Neural cell (in vitro differentiated cells): ENCODE data around the gene POLA2. TPM values are rescaled to one million over a fixed set of nuclear protein-coding genes. Genes with fewer than 3 reads are reported as not detected.

Experiments used
- H2AFZ ChIP-seq: fragments of 200-600, 300-800 bp; sonication (generic), shearing (Covaris generic); 2 replicates; pipeline ENCODE4 v1.6.0; 2014; ENCODE audit warnings: low read depth, mild to moderate bottlenecking, antibody characterized with exemption, low read length, moderate library complexity
- H3F3A ChIP-seq: fragments of 200-600 bp; shearing (Covaris generic); 2 replicates; pipeline ENCODE4 v1.6.1; 2016; ENCODE audit warnings: mild to moderate bottlenecking, moderate library complexity, mixed read lengths, antibody characterized with exemption, low read length; ENCODE audit not compliant: insufficient read depth, poor library complexity, severe bottlenecking
- H3K27ac ChIP-seq: fragments of 200-600, 300-800 bp; sonication (generic), shearing (Covaris generic); 2 replicates; pipeline ENCODE4 v1.5.1; 2014; ENCODE audit warnings: mild to moderate bottlenecking, low read length, moderate library complexity
- H3K27me3 ChIP-seq: fragments of 300-800, 200-600 bp; sonication (generic), shearing (Covaris generic); 2 replicates; pipeline ENCODE4 v1.6.0; 2014; ENCODE audit warnings: mild to moderate bottlenecking, low read depth, low read length, moderate library complexity; ENCODE audit not compliant: insufficient read depth
- H3K36me3 ChIP-seq: fragments of 300-800, 200-600 bp; sonication (generic), shearing (Covaris generic); 2 replicates; pipeline ENCODE4 v1.5.1; 2014; ENCODE audit warnings: mild to moderate bottlenecking, antibody characterized with exemption, low read length, moderate library complexity; ENCODE audit not compliant: insufficient read depth
- H3K4me2 ChIP-seq: fragments of 300-800, 200-600 bp; sonication (generic), shearing (Covaris generic); 2 replicates; pipeline ENCODE4 v1.6.0; 2014; ENCODE audit warnings: mild to moderate bottlenecking, low read length
- H3K4me3 ChIP-seq: fragments of 300-800, 200-600 bp; sonication (generic), shearing (Covaris generic); 2 replicates; pipeline ENCODE4 v1.5.1; 2014; ENCODE audit warnings: mild to moderate bottlenecking, low read length, moderate library complexity
- H3K79me2 ChIP-seq: fragments of 200-600 bp; shearing (Covaris generic); replicated peaks from 2 replicates; pipeline ENCODE4 v1.6.0; 2014; ENCODE audit warnings: mild to moderate bottlenecking, low read length, moderate library complexity; ENCODE audit not compliant: insufficient read depth
- H3K9ac ChIP-seq: fragments of 300-800, 200-600 bp; sonication (generic), shearing (Covaris generic); 2 replicates; pipeline ENCODE4 v1.6.1; 2016; ENCODE audit warnings: mild to moderate bottlenecking, low read length, mixed read lengths
- H3K9me2 ChIP-seq: fragments of 200-600 bp; shearing (Covaris generic); 2 replicates; pipeline ENCODE4 v1.6.1; 2016; ENCODE audit warnings: mild to moderate bottlenecking, low read length, mixed read lengths; ENCODE audit not compliant: insufficient read depth
- H3K9me3 ChIP-seq: fragments of 200-600, 300-800 bp; sonication (generic), shearing (Covaris generic); 2 replicates; pipeline ENCODE4 v1.6.1; 2016; ENCODE audit warnings: mild to moderate bottlenecking, mixed run types, low read length, moderate library complexity, mixed read lengths
- H4K20me1 ChIP-seq: fragments of 200-600 bp; shearing (Covaris generic); 2 replicates; pipeline ENCODE4 v1.6.1; 2016; ENCODE audit warnings: mild to moderate bottlenecking, mixed run types; ENCODE audit not compliant: insufficient read depth
- EP300 ChIP-seq: fragments of 450-650 bp; conservative IDR thresholded peaks from 2 replicates; pipeline ENCODE4 v1.6.1; 2014; ENCODE audit warnings: antibody characterized with exemption, mild to moderate bottlenecking, moderate library complexity; ENCODE audit not compliant: poor library complexity, severe bottlenecking
- EZH2 ChIP-seq: fragments of 200-600, 300-800 bp; shearing (Covaris generic), sonication (generic); IDR thresholded peaks from 2 replicates; pipeline ENCODE4 v1.6.1; 2014; ENCODE audit warnings: antibody characterized with exemption, low read length, borderline replicate concordance, mild to moderate bottlenecking; ENCODE audit not compliant: insufficient read depth, poor library complexity, severe bottlenecking
- MXI1 ChIP-seq: fragments of 450-650 bp; conservative IDR thresholded peaks from 2 replicates; pipeline ENCODE4 v1.6.1; 2014; ENCODE audit warnings: antibody characterized with exemption, mild to moderate bottlenecking; ENCODE audit not compliant: poor library complexity, severe bottlenecking
- POLR2AphosphoS5 ChIP-seq: IDR thresholded peaks from 2 replicates; pipeline ENCODE4 v1.6.1; 2012
- RAD21 ChIP-seq: fragments of 450-650 bp; conservative IDR thresholded peaks from 2 replicates; pipeline ENCODE4 v1.6.1; 2014; ENCODE audit warnings: antibody characterized with exemption, mild to moderate bottlenecking, moderate library complexity
- SMC3 ChIP-seq: fragments of 450-650 bp; conservative IDR thresholded peaks from 2 replicates; pipeline ENCODE4 v1.6.1; 2014; ENCODE audit warnings: antibody characterized with exemption, mild to moderate bottlenecking, moderate library complexity; ENCODE audit not compliant: poor library complexity
- TAF1 ChIP-seq: IDR thresholded peaks from 2 replicates; pipeline ENCODE4 v1.6.1; 2012; ENCODE audit warnings: low read depth
- polyA plus RNA-seq: library from polyadenylated mRNA; depleted of rRNA; stranded (reverse); fragments of >200 nt; gene quantifications from 2 replicates; pipeline ENCODE4 v1.2.3, GENCODE V29; 2014
- TF ChIP-seq, protein P1 (sequence below): IDR thresholded peaks from 2 replicates; pipeline ENCODE4 v1.6.1; 2012; ENCODE audit warnings: borderline replicate concordance
- TF ChIP-seq, protein P2 (sequence below): fragments of 450-650 bp; IDR thresholded peaks from 2 replicates; pipeline ENCODE4 v1.5.1; 2014; ENCODE audit warnings: antibody characterized with exemption, mild to moderate bottlenecking, moderate library complexity; ENCODE audit not compliant: poor library complexity, severe bottlenecking

Gene POLA2
- polyA plus RNA-seq, 1 donor from 2014 or later, result 4.3 TPM

DNA sequence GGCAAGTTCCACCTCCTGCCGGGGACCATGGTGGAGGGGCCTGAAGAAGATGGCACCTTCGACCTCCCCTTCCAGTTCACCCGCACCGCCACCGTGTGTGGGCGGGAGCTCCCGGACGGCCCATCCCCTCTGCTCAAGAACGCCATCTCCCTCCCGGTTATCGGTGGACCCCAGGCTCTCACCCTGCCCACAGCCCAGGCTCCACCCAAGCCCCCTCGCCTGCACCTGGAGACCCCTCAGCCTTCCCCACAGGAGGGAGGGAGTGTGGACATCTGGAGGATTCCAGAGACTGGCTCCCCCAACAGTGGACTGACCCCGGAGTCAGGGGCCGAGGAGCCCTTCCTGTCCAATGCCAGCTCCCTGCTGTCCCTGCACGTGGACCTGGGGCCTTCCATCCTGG is 59.3 kb downstream of the POLA2 start:
- Histone ChIP-seq H3F3A (no peaks in the 10 kb centered on the region), H2AFZ (no peak overlapping the region), H3K27ac (no peak overlapping the region), H4K20me1 (no peaks in the 10 kb centered on the region), H3K9ac (no peak overlapping the region), H3K4me3 (no peak overlapping the region), H3K4me2 (no peak overlapping the region), H3K79me2 (no peaks in the 10 kb centered on the region), H3K27me3 (no peaks in the 10 kb centered on the region), H3K9me3 (no peaks in the 10 kb centered on the region), H3K36me3 (no peaks in the 10 kb centered on the region), H3K9me2 (no peaks in the 10 kb centered on the region)
- TF ChIP-seq MXI1 (no peak), EP300 (no peak), RAD21 (no peak)
- TF ChIP-seq, protein P1, sequence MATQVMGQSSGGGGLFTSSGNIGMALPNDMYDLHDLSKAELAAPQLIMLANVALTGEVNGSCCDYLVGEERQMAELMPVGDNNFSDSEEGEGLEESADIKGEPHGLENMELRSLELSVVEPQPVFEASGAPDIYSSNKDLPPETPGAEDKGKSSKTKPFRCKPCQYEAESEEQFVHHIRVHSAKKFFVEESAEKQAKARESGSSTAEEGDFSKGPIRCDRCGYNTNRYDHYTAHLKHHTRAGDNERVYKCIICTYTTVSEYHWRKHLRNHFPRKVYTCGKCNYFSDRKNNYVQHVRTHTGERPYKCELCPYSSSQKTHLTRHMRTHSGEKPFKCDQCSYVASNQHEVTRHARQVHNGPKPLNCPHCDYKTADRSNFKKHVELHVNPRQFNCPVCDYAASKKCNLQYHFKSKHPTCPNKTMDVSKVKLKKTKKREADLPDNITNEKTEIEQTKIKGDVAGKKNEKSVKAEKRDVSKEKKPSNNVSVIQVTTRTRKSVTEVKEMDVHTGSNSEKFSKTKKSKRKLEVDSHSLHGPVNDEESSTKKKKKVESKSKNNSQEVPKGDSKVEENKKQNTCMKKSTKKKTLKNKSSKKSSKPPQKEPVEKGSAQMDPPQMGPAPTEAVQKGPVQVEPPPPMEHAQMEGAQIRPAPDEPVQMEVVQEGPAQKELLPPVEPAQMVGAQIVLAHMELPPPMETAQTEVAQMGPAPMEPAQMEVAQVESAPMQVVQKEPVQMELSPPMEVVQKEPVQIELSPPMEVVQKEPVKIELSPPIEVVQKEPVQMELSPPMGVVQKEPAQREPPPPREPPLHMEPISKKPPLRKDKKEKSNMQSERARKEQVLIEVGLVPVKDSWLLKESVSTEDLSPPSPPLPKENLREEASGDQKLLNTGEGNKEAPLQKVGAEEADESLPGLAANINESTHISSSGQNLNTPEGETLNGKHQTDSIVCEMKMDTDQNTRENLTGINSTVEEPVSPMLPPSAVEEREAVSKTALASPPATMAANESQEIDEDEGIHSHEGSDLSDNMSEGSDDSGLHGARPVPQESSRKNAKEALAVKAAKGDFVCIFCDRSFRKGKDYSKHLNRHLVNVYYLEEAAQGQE, result no peak
- TF ChIP-seq, protein P2, sequence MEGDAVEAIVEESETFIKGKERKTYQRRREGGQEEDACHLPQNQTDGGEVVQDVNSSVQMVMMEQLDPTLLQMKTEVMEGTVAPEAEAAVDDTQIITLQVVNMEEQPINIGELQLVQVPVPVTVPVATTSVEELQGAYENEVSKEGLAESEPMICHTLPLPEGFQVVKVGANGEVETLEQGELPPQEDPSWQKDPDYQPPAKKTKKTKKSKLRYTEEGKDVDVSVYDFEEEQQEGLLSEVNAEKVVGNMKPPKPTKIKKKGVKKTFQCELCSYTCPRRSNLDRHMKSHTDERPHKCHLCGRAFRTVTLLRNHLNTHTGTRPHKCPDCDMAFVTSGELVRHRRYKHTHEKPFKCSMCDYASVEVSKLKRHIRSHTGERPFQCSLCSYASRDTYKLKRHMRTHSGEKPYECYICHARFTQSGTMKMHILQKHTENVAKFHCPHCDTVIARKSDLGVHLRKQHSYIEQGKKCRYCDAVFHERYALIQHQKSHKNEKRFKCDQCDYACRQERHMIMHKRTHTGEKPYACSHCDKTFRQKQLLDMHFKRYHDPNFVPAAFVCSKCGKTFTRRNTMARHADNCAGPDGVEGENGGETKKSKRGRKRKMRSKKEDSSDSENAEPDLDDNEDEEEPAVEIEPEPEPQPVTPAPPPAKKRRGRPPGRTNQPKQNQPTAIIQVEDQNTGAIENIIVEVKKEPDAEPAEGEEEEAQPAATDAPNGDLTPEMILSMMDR, result no peak

DNA sequence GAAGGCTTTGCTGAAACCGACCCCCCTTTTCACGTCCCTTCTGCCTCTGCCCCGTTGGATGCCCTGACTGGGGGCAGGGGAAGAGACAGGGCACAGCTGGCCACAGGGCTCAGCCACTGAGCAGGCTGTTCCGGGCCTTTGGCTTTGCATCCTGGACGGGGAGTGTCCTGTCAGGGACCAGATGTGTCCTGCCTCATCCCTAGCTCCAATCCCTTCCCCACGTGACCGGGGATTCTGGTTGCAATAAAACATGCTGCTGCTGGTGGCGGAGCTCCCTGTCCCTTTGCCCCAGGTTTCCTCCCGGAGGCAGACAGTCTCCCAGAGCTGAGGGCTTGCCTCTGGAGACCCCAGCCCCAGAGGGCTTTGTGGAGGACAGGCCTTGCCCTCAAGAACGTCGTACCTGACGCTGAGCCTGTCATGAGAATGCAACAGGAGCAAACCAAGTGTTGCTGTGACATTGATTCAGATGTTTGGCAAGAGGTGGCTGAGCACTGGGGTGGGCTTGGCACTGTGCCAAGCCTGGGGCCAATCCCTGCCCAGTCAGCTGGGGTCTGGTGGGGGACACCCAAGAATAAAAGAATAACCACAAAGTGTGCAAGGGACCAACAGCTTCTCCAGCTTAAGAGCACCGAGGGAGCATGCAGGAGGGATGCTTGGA is 60.2 kb downstream of the POLA2 start:
- no peak overlapping the region for H3K4me2 ChIP-seq
- H3K27ac ChIP-seq, result no peak overlapping the region
- no peak overlapping the region for H2AFZ ChIP-seq
- no peaks in the 10 kb centered on the region for H3K9me3 ChIP-seq
- H4K20me1 ChIP-seq, result no peaks in the 10 kb centered on the region
- no peak overlapping the region for H3K4me3 ChIP-seq
- H3K79me2 ChIP-seq, result no peaks in the 10 kb centered on the region
- no peak overlapping the region for H3K9ac ChIP-seq
- no peaks in the 10 kb centered on the region for H3K27me3 ChIP-seq
- TF ChIP-seq SMC3, result no peak
- TF ChIP-seq, protein P1, result no peak
- TF ChIP-seq, protein P2, result no peak
- no peak for TF ChIP-seq RAD21
- no peak for TF ChIP-seq POLR2AphosphoS5
- no peak for TF ChIP-seq EZH2
- TF ChIP-seq EP300, result no peak
- TF ChIP-seq TAF1, result no peak
- TF ChIP-seq MXI1, result no peak
- H3K9me2 ChIP-seq, result no peaks in the 10 kb centered on the region
- no peaks in the 10 kb centered on the region for H3K36me3 ChIP-seq
- H3F3A ChIP-seq, result no peaks in the 10 kb centered on the region
